OCI-LY7 (cell line): ENCODE data around the gene VAT1L.

Experiments
- EZH2phosphoT487 ChIP-seq: fragments of 200-600 bp; sonication (generic); IDR thresholded peaks from 2 replicates; pipeline ENCODE4 v1.6.1; 2018; ENCODE audit warnings: low read depth, borderline replicate concordance, mild to moderate bottlenecking, mixed run types, antibody characterized with exemption, low read length, moderate library complexity, mixed read lengths
- TF ChIP-seq, protein P1 (sequence below): fragments of 200-600 bp; sonication (generic); conservative IDR thresholded peaks from 2 replicates; pipeline ENCODE4 v1.5.1; 2014; ENCODE audit warnings: mild to moderate bottlenecking, antibody characterized with exemption, low read length, moderate library complexity, mixed read lengths

DNA sequence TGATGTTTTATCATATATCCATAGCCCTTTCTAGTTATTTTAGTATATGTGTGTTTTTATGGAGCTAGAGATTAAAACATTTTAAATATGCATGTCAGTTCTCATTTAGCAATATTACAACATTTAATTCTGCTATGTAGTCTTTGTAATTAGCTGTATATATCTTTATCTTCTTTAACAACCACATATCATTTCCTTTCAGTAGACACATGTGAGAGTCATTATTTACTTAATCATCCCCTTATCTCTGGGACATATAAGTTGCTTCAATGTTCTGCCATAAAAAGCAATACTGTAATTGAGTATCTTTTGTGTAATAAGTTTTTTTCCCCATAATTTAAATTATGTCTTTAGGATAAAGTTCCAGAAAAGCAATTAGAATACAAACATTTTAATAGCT is 182.0 kb downstream of the VAT1L start:
- TF ChIP-seq, protein P1, sequence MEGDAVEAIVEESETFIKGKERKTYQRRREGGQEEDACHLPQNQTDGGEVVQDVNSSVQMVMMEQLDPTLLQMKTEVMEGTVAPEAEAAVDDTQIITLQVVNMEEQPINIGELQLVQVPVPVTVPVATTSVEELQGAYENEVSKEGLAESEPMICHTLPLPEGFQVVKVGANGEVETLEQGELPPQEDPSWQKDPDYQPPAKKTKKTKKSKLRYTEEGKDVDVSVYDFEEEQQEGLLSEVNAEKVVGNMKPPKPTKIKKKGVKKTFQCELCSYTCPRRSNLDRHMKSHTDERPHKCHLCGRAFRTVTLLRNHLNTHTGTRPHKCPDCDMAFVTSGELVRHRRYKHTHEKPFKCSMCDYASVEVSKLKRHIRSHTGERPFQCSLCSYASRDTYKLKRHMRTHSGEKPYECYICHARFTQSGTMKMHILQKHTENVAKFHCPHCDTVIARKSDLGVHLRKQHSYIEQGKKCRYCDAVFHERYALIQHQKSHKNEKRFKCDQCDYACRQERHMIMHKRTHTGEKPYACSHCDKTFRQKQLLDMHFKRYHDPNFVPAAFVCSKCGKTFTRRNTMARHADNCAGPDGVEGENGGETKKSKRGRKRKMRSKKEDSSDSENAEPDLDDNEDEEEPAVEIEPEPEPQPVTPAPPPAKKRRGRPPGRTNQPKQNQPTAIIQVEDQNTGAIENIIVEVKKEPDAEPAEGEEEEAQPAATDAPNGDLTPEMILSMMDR, result no peak
- no peak for TF ChIP-seq EZH2phosphoT487
